NCI-H748 (cell line): ENCODE results near the gene KDM4D.
"Not testable (repeated sequence)": the region's sequence is repeated elsewhere in the genome, so short reads cannot be mapped to it uniquely, and the experiment has no call there.

Experiments
- DNase-seq: peaks from one replicate; lab custom pipeline; 2025; ENCODE audit not compliant: unreplicated experiment; lab: John Stamatoyannopoulos, UW

KDM4D gene

DNA sequence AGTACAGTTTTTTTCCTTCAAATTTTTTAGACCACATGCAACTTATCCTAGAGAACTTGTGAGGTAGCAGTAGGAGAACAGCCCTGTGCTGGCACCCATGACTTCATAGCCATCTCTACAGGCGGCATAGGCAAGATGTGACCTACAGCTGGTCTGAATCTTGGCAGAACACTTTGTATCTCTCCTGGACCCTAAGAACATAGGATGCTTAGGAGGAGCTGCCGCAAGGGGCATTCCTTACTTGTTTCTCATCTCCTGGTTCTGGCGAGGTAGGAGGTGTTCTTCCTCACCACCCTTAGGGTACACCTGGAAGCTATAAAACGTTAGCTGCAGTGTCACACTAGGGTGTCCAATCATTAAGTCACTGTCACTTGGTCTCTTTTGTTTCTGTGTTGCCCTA lies 16.5 kb upstream of the KDM4D start:
- no peak for DNase-seq

DNA sequence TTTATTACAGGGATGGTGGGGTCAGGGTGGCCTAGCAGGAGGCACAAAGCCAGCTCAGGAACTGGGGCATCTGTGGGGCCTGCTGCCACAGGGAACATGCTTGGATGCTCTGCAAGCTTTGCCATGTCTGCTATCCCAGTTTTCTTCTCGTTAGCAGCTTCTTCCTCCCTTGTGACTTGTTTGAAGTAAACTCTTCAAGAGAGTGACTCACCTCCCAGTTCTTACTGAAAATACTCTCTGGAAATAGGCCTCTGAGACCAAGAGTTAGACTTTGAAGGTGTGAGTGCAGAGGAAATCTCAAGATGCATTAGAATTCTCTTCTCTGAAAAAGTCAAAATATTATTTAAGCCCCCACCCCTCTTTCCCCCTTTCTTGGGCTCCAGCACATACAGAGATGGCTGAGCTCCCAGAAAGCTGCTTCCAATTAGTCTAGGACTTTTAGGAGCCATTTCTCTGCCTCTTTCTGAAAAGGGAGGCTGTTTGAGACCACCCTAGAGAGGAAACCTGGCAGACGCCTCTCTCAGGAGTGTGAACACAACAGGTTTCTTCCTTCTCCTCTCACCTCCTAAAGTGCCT lies 15.3 kb upstream of the KDM4D start:
- DNase-seq, result no peak

DNA sequence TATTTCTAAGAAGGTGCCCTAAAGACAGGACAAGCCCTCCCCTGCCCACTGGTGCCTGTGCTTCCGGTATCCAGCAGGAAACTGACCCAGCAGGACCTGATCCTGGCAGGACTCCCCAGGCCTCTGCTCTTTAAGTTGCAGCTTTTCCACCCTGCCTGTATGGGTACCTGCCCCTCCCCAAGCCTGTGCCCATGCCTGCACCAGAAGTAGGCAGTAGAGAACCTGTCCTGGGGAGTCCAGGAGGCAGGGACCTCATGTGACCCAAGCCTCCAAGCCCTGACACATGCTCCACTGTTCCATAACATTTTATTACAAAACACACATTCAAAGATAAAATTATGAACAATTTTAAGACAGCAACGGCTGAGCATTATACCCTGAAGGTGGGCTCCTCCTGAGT lies 14.3 kb upstream of the KDM4D start:
- DNase-seq, result no peak

DNA sequence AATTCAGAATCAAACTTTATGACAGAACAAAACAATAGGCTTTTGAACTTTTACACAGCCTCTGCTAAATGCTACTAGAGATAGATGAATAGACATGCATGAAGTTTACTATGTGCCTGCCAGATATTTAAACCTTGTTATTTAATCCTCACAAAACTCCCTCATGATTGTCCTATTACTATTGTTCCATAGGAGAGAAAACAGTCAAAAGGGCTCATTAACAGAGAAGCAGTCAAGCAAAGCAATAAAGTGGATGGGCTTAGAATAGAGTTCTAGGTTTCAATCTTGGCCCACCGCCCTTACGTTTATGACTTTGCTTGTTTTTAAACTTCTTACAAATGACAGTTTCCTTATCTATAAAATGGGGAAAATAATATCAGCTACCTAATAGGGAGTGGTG lies 13.0 kb upstream of the KDM4D start:
- DNase-seq, result no peak

DNA sequence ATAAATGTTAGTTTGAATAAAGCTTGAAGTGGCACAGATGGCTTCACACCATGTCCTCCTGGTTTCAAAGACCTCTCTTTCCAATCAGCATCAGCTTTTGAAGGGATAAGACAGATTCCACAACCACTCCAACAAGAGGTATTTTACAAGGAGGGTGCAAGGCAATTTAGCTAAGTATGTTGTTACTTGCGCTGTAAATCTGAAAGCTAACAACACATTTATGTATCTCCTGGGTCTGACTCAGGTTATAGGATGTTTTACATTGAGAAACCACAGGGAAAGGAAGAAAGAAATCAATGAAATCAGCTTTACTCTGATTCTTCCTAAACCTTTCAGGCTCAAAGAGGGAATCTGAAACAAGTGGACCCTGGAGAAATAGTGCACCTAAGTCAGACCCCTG lies 12.3 kb upstream of the KDM4D start:
- DNase-seq, result no peak

DNA sequence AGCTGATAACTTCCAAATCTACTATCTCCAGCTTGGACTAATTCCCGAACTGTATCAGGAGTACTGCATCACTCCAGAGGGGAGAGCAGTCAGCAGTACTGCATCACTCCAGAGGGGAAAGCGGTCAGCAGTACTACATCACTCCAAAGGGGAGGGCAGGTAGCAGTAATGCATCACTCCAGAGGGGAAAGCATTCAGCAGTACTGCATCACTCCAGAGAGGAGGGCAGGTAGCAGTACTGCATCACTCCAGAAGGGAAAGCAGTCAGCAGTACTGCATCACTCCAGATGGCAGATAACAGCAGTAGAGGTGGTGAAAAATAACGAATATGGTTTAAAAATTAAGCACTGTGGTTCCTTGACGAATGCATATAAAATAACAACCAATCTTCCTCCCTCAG lies 8.6 kb upstream of the KDM4D start:
- no peak for DNase-seq

DNA sequence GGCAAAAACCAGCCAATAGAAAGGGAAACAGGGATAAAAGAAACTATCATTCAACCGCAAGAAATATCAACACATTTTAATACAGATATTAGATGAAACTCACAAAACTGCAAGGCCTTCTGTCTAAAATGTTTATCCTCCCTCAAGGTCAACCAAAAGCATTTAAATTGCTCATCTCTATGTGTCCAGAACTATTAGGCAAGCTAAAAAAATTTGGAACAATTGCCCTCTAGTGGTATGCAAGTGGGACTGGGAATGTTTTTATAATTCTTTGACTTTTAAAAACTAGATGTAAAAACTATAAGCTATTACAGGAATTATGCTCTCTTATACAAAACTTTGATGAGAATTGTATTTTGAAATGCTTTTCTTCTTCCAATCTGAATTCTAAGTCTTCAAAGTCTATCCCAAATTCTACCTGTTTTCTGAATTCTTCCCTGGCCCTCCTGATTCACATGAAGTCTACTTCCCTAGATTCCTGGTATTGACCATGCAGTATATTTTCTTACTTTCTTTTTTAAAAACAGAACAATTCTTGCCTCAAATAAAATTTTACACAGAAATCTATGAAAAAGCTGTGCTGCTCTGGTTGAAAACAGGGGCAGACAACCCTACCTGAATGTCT lies 5.1 kb upstream of the KDM4D start:
- DNase-seq, result no peak

DNA sequence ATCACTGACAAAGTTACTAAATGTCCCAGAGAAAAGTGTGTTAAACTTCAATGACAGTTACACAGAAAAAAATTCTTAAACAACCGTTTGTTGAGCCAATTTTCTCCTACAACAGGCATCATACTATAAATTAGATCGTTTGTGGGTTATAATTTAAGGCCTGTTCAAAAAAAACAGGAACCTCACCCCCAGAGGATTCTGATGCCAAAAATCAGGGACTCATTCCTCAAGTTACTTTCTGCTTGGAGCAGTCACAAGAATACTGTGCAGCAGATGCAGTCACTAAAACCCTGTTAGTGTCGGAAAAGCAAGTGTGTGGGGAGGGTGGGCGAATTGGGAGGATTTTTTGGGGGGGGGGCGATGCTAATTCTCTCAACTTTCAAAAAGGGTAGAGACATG lies 810 bp upstream of the KDM4D start:
- no peak for DNase-seq

DNA sequence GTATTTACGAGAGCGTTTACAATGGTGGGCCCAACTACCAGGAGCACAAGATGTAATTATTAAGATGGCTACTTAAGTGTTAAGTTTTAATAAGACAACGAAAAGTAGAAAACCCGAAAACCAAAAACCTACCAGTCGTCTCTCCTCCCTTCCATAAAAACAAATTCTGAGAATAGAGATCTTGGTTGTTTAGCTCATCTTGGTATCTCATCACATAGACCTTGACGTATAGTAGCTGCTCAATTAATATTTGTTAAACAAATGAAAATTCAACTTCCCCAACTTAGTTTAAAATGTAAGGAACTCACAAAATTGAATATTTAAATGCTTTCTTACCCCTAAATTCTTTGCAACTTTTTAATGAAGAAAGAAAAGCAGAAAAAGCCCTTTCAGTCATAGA lies 669 bp downstream of the KDM4D start:
- no peak for DNase-seq

DNA sequence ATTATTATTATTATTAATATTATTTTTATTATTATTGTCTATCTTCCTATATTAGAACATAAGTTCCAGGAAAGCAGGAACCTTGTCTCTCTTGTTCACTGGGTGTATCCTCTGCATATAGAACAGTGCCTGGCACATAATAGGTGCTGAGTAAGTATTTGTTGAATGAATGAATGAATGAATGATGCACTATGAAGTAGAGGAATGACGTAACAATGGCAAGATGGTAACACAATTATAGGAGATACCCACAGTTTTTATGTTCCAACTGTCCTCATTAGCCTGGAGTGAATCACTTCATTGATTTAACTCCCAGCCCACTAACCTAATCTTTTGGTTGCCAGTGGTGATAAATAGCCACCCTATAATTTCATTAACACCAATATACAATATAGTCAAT lies 2.1 kb downstream of the KDM4D start:
- DNase-seq, result no peak

DNA sequence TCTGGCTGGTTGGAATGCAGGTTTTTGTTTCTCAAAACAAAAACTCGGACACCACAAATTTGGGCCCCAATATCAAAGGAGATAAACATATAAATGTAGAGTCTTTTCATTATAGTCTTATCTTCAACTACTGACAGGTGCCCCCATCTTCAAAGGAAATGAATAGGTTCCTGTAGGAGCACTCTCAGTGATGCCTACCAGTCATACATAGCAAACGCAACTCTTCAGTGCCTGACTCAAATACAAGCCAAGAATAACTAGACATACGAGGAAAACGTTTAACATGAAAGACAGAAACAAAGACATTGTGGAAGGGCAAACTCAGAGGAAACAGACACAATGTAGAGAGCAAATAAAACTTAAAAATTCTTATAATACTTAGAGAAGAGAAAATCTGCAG lies 13.9 kb downstream of the KDM4D start:
- no peak for DNase-seq

DNA sequence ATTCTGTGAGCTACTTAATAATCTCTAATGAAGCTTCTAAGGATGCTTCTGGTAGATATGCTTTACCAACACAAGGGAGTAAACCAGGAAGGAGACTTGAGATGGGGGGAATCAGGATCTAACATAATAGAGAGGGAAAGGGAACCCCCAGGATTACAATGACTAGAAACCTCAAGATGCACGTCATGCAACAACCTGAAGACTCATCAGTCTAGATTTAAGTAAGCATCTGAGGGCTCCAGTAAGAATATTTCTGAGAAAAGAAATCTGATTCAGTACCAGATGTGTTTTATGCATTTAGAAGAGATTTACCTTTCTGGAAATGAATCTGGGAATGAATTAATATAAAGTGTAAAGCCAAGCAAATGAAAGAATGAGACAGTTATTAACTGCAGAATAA lies 15.2 kb downstream of the KDM4D start:
- DNase-seq, result no peak

DNA sequence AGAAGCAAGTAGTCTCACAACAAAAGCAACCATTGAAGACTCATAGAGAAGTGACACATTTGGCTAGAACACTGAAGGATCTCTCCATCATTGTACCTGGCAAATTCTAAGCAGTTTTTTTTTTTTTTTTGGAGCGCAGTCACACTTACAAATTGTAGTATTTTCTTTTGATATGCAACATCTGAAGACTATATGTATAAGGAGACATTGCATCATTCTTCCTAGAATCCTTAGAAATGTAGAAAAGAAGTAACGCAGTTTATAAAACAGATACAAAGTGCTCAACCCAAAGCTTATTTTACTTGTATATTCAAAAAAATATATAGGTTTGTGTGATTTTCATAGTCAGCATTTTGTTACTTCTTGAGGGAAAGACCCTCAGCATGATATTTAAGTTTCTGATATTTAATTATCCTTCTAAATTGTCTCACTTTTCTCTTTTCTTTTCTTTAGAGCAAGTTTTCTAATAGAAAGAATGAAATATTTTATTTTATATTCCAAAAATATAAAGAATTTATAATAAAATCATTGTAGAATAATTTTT lies 20.0 kb downstream of the KDM4D start:
- no peak for DNase-seq

DNA sequence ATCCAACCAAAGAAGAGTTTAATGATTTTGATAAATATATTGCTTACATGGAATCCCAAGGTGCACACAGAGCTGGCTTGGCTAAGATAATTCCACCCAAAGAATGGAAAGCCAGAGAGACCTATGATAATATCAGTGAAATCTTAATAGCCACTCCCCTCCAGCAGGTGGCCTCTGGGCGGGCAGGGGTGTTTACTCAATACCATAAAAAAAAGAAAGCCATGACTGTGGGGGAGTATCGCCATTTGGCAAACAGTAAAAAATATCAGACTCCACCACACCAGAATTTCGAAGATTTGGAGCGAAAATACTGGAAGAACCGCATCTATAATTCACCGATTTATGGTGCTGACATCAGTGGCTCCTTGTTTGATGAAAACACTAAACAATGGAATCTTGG lies 23.9 kb downstream of the KDM4D start:
- DNase-seq, result no peak

DNA sequence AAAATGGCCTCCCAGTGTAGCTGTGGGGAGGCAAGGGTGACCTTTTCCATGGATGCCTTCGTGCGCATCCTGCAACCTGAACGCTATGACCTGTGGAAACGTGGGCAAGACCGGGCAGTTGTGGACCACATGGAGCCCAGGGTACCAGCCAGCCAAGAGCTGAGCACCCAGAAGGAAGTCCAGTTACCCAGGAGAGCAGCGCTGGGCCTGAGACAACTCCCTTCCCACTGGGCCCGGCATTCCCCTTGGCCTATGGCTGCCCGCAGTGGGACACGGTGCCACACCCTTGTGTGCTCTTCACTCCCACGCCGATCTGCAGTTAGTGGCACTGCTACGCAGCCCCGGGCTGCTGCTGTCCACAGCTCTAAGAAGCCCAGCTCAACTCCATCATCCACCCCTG lies 24.8 kb downstream of the KDM4D start:
- DNase-seq, result no peak

DNA sequence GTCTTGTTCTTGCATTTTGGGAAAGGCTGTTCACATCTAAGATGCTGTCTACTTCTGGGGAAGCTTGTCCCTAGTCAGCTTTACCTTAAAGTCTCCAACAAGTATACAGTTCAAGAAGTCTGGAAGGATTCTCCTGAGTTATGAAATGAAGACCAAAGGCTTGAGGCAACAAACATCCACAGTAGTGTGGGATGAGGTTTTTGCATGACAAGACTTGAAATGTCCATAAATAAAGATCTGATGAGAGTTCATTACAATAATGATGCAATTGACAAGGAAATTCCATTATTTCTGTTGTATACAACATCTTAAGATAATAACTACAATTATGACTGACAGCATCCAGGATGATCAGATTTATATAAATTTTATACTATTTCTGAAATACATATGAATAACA lies 30.2 kb downstream of the KDM4D start:
- no peak for DNase-seq

DNA sequence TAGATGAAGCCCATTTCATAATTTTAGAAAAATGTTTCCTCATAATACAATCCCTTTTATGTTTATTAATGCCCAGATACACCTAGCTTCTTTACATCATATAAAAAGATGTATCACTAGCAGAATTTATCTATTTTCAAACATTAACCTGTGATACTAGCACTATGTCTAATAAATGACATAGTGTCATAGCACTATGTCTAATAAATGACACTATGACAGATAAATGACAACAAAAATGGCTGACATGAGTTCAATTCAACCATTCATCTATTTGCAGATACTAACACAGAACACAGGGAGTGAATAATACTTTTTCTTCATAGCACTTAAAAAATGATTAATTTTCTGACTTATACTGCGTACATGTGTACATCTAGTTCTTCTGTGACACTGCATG lies 32.1 kb downstream of the KDM4D start:
- no peak for DNase-seq

DNA sequence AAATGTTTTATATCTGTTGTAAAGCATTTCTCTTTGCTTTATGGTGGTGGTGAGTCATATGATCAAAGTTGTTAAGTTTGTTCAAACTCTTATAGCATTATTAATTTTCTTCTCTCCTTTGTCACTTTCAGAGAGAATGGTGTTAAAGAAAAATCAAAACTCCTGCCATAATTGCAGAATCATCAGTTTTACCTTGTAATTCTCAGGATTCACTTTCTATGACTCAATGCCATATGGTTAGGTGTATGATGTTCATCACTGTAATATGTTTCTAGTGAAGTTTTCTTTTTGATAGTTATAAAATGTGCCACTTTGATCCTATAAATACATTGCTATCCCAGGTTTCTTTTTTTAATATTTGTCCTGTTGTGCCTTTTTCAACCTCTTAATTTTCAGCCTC lies 37.9 kb downstream of the KDM4D start:
- no peak for DNase-seq

DNA sequence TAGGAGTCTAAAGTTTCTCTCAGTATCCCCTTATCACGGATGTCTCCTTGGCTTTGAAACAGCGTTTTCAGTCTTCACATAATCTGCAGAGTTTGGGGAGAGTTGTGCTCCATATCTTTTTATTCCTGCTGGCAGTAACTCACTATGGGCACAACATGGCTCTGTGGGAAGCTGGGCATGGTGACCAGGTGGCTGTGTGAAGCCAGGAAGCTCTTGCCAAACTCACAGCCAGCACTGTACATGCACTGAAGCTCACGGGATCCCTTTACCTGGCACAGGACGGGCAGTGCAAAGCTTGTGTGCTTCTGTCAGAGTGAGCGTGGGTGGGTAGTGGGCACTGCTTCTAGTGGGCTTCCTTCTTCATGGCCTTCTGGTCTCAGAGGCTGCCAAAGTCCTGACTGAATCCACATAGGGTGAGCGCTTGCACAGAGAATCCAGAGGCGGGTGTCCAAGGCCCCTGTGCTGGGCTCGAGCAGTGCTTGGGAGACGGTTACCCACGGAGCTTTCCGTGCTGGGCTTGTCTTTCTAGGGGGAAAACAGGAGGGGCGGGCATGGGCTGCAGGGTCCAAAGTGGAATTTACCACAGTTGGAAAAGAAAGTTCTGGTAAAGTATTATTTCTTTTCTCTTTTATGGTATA lies 40.8 kb downstream of the KDM4D start:
- DNase-seq, result no peak

DNA sequence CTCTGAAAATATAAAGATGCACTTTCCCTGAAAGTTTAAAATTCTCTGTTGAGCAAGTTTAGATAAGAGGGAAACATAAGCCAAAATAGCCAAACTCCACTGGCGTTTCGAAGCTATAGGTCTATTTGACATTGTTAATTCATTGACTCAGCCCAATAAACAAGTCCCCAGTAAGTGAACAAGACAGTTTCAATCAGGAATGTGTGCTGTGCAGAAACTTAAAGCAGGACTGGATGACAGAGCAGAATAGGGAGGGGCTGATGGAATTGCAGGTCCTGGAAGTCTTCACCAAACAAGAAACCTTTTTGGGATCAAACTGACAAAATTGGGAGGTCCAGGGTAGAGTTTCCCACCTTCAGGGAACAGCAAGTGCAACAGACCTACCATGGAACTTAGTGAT lies 42.6 kb downstream of the KDM4D start:
- no peak for DNase-seq

DNA sequence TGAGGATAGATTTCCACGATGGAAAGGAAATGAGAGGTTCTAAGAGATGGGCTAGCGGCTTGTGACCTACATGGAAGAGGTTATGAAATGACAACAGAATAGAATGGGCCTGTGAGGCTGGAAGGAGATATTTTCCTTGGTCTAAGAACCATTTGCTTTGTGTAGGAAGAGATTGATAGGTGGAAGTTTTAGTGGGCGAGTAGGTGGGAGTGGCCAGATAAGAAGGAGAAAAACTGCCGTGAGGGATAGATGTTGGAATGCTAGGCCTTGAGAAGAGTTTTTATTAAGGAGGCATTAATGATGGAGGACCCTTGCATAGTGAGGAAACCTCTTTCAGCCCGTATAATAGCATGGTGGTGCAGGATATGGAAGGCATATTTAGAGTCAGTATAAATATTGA lies 48.0 kb downstream of the KDM4D start:
- not testable (repeated sequence) for DNase-seq

DNA sequence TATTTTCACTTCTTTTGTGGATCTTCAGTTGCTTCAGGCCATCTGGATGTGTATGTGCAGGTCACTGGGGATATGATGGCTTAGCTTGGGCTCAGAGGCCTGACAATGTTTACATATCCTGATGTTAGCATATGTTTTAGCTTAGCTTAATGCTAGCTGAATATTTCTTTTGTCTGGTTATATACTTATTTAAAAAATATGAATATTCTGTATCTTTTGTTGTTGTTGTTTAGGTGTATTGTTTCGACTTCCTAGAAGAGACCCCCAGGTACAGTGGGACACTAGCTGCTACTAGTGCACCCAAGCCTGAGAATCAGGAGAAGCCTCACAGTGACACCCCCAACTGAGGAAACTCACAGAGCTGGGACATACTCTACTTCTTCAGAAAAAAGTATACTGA lies 51.4 kb downstream of the KDM4D start, which contains the start of gene KDM4E:
Gene KDM4E, plus strand, starts transcription at position 301 of the 400 bp plus-strand sequence. CDS start 300 bp downstream, outside the sequence.
- no peak for DNase-seq

DNA sequence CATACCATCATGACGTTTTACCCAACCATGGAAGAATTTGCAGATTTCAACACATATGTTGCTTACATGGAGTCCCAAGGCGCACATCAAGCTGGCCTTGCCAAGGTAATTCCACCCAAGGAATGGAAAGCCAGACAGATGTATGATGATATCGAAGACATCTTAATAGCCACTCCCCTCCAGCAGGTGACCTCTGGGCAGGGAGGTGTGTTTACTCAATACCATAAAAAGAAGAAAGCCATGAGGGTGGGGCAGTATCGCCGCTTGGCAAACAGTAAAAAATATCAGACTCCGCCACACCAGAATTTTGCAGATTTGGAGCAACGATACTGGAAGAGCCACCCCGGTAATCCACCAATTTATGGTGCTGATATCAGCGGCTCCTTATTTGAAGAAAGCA lies 52.1 kb downstream of the KDM4D start:
- not testable (repeated sequence) for DNase-seq
